Measurements from ENCODE around the gene EPB42.

EPB42 gene

DNA sequence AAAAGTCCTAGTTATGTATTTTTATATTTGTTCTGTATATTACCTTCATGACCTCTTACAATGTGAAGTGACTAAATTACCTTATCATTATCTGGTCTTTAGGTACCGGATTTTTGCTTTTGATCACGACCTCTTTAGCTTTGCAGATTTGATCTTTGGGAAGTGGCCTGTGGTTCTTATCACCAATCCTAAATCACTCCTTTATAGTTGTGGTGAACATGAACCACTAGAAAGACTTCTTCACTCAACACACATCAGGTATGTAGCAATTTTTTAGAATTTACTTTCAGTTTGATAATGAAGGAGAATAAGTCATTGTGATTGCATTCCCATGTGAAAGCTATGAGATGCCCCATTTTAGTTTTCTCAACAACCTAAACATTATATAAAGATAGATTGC, 69.1 kb downstream of the EPB42 start:
- no peak for TF ChIP-seq POLR2A (IDR thresholded peaks at IDR 0.05; ENCODE audit: extremely low read depth, insufficient read length)
- no peak for TF ChIP-seq MYC (IDR thresholded peaks at IDR 0.05; ENCODE audit: low read depth, low read length)
- TF ChIP-seq, protein P1, sequence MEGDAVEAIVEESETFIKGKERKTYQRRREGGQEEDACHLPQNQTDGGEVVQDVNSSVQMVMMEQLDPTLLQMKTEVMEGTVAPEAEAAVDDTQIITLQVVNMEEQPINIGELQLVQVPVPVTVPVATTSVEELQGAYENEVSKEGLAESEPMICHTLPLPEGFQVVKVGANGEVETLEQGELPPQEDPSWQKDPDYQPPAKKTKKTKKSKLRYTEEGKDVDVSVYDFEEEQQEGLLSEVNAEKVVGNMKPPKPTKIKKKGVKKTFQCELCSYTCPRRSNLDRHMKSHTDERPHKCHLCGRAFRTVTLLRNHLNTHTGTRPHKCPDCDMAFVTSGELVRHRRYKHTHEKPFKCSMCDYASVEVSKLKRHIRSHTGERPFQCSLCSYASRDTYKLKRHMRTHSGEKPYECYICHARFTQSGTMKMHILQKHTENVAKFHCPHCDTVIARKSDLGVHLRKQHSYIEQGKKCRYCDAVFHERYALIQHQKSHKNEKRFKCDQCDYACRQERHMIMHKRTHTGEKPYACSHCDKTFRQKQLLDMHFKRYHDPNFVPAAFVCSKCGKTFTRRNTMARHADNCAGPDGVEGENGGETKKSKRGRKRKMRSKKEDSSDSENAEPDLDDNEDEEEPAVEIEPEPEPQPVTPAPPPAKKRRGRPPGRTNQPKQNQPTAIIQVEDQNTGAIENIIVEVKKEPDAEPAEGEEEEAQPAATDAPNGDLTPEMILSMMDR (IDR thresholded peaks at IDR 0.05; ENCODE audit: low read depth, low read length) = no peak
- TF ChIP-seq MAX (IDR thresholded peaks at IDR 0.05; ENCODE audit: low read depth, low read length) = no peak

DNA sequence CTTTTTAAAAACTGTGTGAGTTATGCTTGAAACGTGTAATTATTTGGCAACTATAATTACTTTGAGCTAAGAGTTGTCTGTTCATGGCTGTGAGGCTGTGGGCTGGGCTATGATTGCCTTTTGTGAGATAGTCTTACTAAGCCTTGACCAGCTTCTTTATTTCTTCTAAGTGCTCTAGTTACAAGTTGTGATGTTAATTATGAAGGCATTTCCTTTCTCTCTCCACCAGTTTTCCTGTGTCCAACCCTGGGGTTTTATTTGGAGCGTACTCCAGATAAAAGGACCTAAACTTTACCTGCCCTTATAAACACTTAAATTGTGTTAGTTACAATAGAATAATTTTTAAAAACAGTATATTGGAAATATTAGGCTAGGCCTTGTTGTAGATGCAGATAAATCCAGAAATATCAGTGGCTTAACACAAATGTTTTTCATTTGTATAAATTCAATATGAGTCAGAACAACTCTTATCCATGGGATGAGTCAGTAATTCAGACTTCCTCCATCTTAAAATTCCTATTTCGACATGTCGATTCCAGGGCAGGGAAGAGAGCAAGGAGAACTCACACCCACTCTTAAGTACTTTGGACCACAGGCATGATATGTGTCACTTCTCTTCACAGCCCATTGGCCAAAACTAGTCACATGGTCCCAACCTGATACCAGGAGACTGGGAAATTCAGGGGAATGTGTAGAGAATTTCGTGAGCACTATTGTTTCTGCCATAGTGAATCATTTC, 70.5 kb downstream of the EPB42 start:
- DNase-seq (ENCODE audit: low read depth) = no peak
- TF ChIP-seq MAX (IDR thresholded peaks at IDR 0.05; ENCODE audit: low read depth, low read length) = no peak
- TF ChIP-seq POLR2A (IDR thresholded peaks at IDR 0.05; ENCODE audit: extremely low read depth, insufficient read length) = no peak
- TF ChIP-seq, protein P1 (IDR thresholded peaks at IDR 0.05; ENCODE audit: low read depth, low read length) = no peak
- no peak for TF ChIP-seq MYC (IDR thresholded peaks at IDR 0.05; ENCODE audit: low read depth, low read length)
- H3K4me3 ChIP-seq (ENCODE audit: low read depth, low read length) = no peak overlapping the region

More for the DNA sequence above, 69.1 kb downstream of the EPB42 start:
- DNase-seq (ENCODE audit: low read depth) = no peak
- H3K4me3 ChIP-seq (ENCODE audit: low read depth, low read length) = no peak overlapping the region
